GM19193 (cell line): ENCODE data around the gene BEST1.

Experiments used
- POLR2A ChIP-seq: IDR thresholded peaks from 4 replicates; pipeline ENCODE4 v1.6.1; 2011; ENCODE audit not compliant: insufficient read depth, insufficient read length; ENCODE audit errors: extremely low read depth

Gene BEST1

GRCh38 chr11:61951484-61952135 lies 1.5 kb downstream of the BEST1 start:
- no peak for TF ChIP-seq POLR2A

GRCh38 chr11:61952882-61953281 lies 2.7 kb downstream of the BEST1 start:
- no peak for TF ChIP-seq POLR2A

GRCh38 chr11:61954106-61954850 lies 4.1 kb downstream of the BEST1 start:
- TF ChIP-seq POLR2A: no peak

GRCh38 chr11:61954851-61955421 lies 4.8 kb downstream of the BEST1 start:
- TF ChIP-seq POLR2A: no peak

- TF ChIP-seq POLR2A: no peak
Measured at GRCh38 chr11:61955422-61956135, 5.4 kb downstream of the BEST1 start.

- TF ChIP-seq POLR2A: no peak
Measured at GRCh38 chr11:61956191-61957020, 6.3 kb downstream of the BEST1 start.

- TF ChIP-seq POLR2A: no peak
Measured at GRCh38 chr11:61957021-61957770, 7.0 kb downstream of the BEST1 start.

- no peak for TF ChIP-seq POLR2A
Measured at GRCh38 chr11:61958590-61958989, 8.4 kb downstream of the BEST1 start.

- TF ChIP-seq POLR2A: no peak
Measured at GRCh38 chr11:61959114-61959513, 9.0 kb downstream of the BEST1 start.

- no peak for TF ChIP-seq POLR2A
Measured at GRCh38 chr11:61959678-61960077, 9.5 kb downstream of the BEST1 start.

GRCh38 chr11:61960532-61960931 lies 10.4 kb downstream of the BEST1 start:
- TF ChIP-seq POLR2A: no peak

GRCh38 chr11:61961570-61962212 lies 11.5 kb downstream of the BEST1 start:
- no peak for TF ChIP-seq POLR2A

GRCh38 chr11:61962213-61963015 lies 12.3 kb downstream of the BEST1 start:
- no peak for TF ChIP-seq POLR2A

GRCh38 chr11:61963016-61963281 lies 12.8 kb downstream of the BEST1 start:
- TF ChIP-seq POLR2A: no peak
